ENCODE measurements around the gene CD99.

- TF ChIP-seq, protein P1, sequence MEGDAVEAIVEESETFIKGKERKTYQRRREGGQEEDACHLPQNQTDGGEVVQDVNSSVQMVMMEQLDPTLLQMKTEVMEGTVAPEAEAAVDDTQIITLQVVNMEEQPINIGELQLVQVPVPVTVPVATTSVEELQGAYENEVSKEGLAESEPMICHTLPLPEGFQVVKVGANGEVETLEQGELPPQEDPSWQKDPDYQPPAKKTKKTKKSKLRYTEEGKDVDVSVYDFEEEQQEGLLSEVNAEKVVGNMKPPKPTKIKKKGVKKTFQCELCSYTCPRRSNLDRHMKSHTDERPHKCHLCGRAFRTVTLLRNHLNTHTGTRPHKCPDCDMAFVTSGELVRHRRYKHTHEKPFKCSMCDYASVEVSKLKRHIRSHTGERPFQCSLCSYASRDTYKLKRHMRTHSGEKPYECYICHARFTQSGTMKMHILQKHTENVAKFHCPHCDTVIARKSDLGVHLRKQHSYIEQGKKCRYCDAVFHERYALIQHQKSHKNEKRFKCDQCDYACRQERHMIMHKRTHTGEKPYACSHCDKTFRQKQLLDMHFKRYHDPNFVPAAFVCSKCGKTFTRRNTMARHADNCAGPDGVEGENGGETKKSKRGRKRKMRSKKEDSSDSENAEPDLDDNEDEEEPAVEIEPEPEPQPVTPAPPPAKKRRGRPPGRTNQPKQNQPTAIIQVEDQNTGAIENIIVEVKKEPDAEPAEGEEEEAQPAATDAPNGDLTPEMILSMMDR (conservative IDR thresholded peaks at IDR 0.05; ENCODE audit: low read depth, low read length), result no peak
- no peak for TF ChIP-seq EZH2 (IDR thresholded peaks at IDR 0.05; ENCODE audit: borderline replicate concordance, low read depth, low read length, poor library complexity, severe bottlenecking)
Observed at GRCh38 chrX:2711441-2711840, 20.3 kb downstream of the CD99 start.
